ENCODE results near the gene PROKR1.
"Not testable (repeated sequence)": the region's sequence is repeated elsewhere in the genome, so short reads cannot be mapped to it uniquely, and the experiment has no call there.

GRCh38 chr2:68595493-68595785 lies 47.9 kb upstream of the PROKR1 start:
- not testable (repeated sequence) for TF ChIP-seq CTCF, POLR2A (IDR thresholded peaks at IDR 0.05)

Measured in body of pancreas (tissue), 4 donors.